ENCODE measurements around the gene UBASH3B.

UBASH3B gene

GRCh38 chr11:122703541-122704272 is 48.2 kb downstream of the UBASH3B start:
- no peak overlapping the region for H3K4me3 ChIP-seq (replicated peaks in 1 of 2; ENCODE audit: low read depth in 2 of 2, low read length in 2 of 2)
- DNase-seq (ENCODE audit: low read depth in 2 of 2) = peak in 1 of 2 donors; percentile 56
- TF ChIP-seq, protein P1, sequence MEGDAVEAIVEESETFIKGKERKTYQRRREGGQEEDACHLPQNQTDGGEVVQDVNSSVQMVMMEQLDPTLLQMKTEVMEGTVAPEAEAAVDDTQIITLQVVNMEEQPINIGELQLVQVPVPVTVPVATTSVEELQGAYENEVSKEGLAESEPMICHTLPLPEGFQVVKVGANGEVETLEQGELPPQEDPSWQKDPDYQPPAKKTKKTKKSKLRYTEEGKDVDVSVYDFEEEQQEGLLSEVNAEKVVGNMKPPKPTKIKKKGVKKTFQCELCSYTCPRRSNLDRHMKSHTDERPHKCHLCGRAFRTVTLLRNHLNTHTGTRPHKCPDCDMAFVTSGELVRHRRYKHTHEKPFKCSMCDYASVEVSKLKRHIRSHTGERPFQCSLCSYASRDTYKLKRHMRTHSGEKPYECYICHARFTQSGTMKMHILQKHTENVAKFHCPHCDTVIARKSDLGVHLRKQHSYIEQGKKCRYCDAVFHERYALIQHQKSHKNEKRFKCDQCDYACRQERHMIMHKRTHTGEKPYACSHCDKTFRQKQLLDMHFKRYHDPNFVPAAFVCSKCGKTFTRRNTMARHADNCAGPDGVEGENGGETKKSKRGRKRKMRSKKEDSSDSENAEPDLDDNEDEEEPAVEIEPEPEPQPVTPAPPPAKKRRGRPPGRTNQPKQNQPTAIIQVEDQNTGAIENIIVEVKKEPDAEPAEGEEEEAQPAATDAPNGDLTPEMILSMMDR (IDR thresholded peaks at IDR 0.05; ENCODE audit: low read depth, low read length) = no peak

- H3K4me3 ChIP-seq (replicated peaks in 1 of 2; ENCODE audit: low read depth in 2 of 2, low read length in 2 of 2) = no peak overlapping the region
- TF ChIP-seq, protein P1 (IDR thresholded peaks at IDR 0.05; ENCODE audit: low read depth, low read length) = no peak
- DNase-seq (ENCODE audit: low read depth in 2 of 2) = no peak
Observed at GRCh38 chr11:122705396-122705795, 49.9 kb downstream of the UBASH3B start.

GRCh38 chr11:122706291-122707088 is 51.0 kb downstream of the UBASH3B start:
- DNase-seq (ENCODE audit: low read depth in 2 of 2) = peak; percentile 54 to 87
- no peak overlapping the region for H3K4me3 ChIP-seq (replicated peaks in 1 of 2; ENCODE audit: low read depth in 2 of 2, low read length in 2 of 2)
- TF ChIP-seq, protein P1 (IDR thresholded peaks at IDR 0.05; ENCODE audit: low read depth, low read length) = no peak

- TF ChIP-seq, protein P1 (IDR thresholded peaks at IDR 0.05; ENCODE audit: low read depth, low read length) = no peak
- no peak overlapping the region for H3K4me3 ChIP-seq (replicated peaks in 1 of 2; ENCODE audit: low read depth in 2 of 2, low read length in 2 of 2)
- no peak for DNase-seq (ENCODE audit: low read depth in 2 of 2)
Observed at GRCh38 chr11:122707111-122707510, 51.6 kb downstream of the UBASH3B start.

- TF ChIP-seq, protein P1 (IDR thresholded peaks at IDR 0.05; ENCODE audit: low read depth, low read length) = no peak
- H3K4me3 ChIP-seq (replicated peaks in 1 of 2; ENCODE audit: low read depth in 2 of 2, low read length in 2 of 2) = no peak overlapping the region
- DNase-seq (ENCODE audit: low read depth in 2 of 2) = no peak
Observed at GRCh38 chr11:122707901-122708300, 52.4 kb downstream of the UBASH3B start.

- peak; percentile 59 to 87 for DNase-seq (ENCODE audit: low read depth in 2 of 2)
- H3K4me3 ChIP-seq (replicated peaks in 1 of 2; ENCODE audit: low read depth in 2 of 2, low read length in 2 of 2) = no peak overlapping the region
- TF ChIP-seq, protein P1 (IDR thresholded peaks at IDR 0.05; ENCODE audit: low read depth, low read length) = no peak
Observed at GRCh38 chr11:122709039-122709760, 53.7 kb downstream of the UBASH3B start.

All from cardiac fibroblast (primary cell).